IPS-NIHi7 (cell line): Measurements from ENCODE around the gene YLPM1.
"Not testable (repeated sequence)": the region's sequence is repeated elsewhere in the genome, so short reads cannot be mapped to it uniquely, and the experiment has no call there.

Experiments
- DNase-seq: peaks from one replicate; pipeline ENCODE4 v3.0.0; 2012; ENCODE audit warnings: mixed read lengths; ENCODE audit errors: extremely low spot score

The YLPM1 gene

GRCh38 chr14:74762917-74763802, at the start of gene YLPM1:
YLPM1 (plus strand) TSS chr14:74763316; CDS start chr14:74763490, 174 bp downstream.
- peak; percentile 98 for DNase-seq

GRCh38 chr14:74713395-74713735, 49.8 kb upstream of the YLPM1 start:
- DNase-seq, result no peak

GRCh38 chr14:74720526-74720925, 42.6 kb upstream of the YLPM1 start:
- no peak for DNase-seq

- no peak for DNase-seq
These were observed 40.0 kb upstream of the YLPM1 start for GRCh38 chr14:74723134-74723533.

GRCh38 chr14:74732387-74732786, 30.7 kb upstream of the YLPM1 start:
- DNase-seq, result no peak

GRCh38 chr14:74733221-74733620, 29.9 kb upstream of the YLPM1 start:
- DNase-seq, result no peak

- no peak for DNase-seq
These were observed 28.0 kb upstream of the YLPM1 start for GRCh38 chr14:74735125-74735524.

- DNase-seq, result no peak
These were observed 25.3 kb upstream of the YLPM1 start for GRCh38 chr14:74737753-74738325.

GRCh38 chr14:74739293-74740030, 23.7 kb upstream of the YLPM1 start:
- no peak for DNase-seq

GRCh38 chr14:74747237-74747636, 15.9 kb upstream of the YLPM1 start:
- no peak for DNase-seq

- no peak for DNase-seq
These were observed 9.0 kb upstream of the YLPM1 start for GRCh38 chr14:74754157-74754556.

- DNase-seq, result no peak
These were observed 8.2 kb upstream of the YLPM1 start for GRCh38 chr14:74754899-74755298.

GRCh38 chr14:74756326-74756725, 6.8 kb upstream of the YLPM1 start:
- peak; percentile 51 for DNase-seq

GRCh38 chr14:74758505-74758904, 4.6 kb upstream of the YLPM1 start:
- not testable (repeated sequence) for DNase-seq

GRCh38 chr14:74763803-74764531, 851 bp downstream of the YLPM1 start:
- peak; percentile 43 for DNase-seq

GRCh38 chr14:74765721-74766120, 2.6 kb downstream of the YLPM1 start:
- no peak for DNase-seq

GRCh38 chr14:74771399-74771798, 8.3 kb downstream of the YLPM1 start:
- no peak for DNase-seq

GRCh38 chr14:74784634-74785033, 21.5 kb downstream of the YLPM1 start:
- no peak for DNase-seq

- no peak for DNase-seq
These were observed 22.0 kb downstream of the YLPM1 start for GRCh38 chr14:74785056-74785613.

- DNase-seq, result no peak
These were observed 23.7 kb downstream of the YLPM1 start for GRCh38 chr14:74786796-74787315.

GRCh38 chr14:74792249-74793039, 29.3 kb downstream of the YLPM1 start:
- DNase-seq, result no peak
